ENCODE results near the gene APELA. TPM values are rescaled to one million over a fixed set of nuclear protein-coding genes. Genes with fewer than 3 reads are reported as not detected.

APELA gene, protein sequence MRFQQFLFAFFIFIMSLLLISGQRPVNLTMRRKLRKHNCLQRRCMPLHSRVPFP
- total RNA-seq = not detected in 2 replicates

DNA sequence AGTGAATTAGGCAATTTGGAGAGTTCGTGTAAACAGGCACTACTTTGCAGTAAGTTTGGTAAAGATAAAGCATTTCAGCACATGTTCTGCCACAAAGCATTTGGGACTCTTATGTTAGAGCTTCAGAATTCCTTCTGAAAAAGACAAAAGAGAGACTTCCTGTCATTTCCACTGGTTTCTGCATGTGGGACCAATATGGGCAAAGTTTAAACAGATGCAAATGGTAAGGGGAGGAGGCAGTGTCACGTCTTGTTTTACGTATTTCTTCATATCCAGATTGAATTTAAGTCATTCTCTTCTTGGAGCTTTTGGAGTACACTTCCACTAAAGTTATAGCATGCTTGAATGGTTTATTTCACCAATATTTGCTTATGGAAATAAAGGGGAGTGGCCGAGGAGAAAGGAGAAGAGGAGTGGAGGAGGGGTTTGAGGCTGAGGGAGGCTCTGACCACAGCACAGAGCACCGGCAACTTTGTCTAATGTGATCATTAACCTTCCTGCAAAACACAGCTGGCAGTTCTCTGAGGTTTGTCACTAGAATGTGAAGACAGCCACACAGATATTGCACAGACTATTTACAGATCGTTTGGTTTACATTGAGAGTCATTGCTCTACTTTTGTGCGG lies at the start of gene APELA:
Gene APELA (plus strand): TSS at position 479 of the 625 bp plus-strand sequence. CDS start 154 bp downstream, outside the sequence.

Other genes starting within 250 kb of the APELA start
- not detected in 2 replicates for gene SMIM31, start 123.0 kb upstream of the APELA start, total RNA-seq
- gene TRIM61, start 100.5 kb downstream of the APELA start, total RNA-seq = 0.14 TPM in 1 of 2 replicates, not detected in the other
- not detected in 2 replicates for gene TRIM60, start 154.8 kb downstream of the APELA start, total RNA-seq
- gene TRIM75, start 176.7 kb downstream of the APELA start, total RNA-seq = not detected in 2 replicates
- 13.4 and 21.8 TPM in 2 replicates for gene TMEM192, start 235.7 kb downstream of the APELA start, total RNA-seq